Measurements from ENCODE around the gene MEIOB.
"Not testable (repeated sequence)": the region's sequence is repeated elsewhere in the genome, so short reads cannot be mapped to it uniquely, and the experiment has no call there.

The MEIOB gene

GRCh38 chr16:1871974-1872635, at the start of gene MEIOB:
MEIOB (minus strand) TSS chr16:1872164; CDS start chr16:1868175, 3,989 bp downstream.
- peak; percentile 39 for DNase-seq

- DNase-seq: no peak
Observed at GRCh38 chr16:1920727-1921171, 48.8 kb upstream of the MEIOB start.

- DNase-seq: not testable (repeated sequence)
Observed at GRCh38 chr16:1920122-1920521, 48.2 kb upstream of the MEIOB start.

- no peak for DNase-seq
Observed at GRCh38 chr16:1919327-1919998, 47.5 kb upstream of the MEIOB start.

GRCh38 chr16:1918351-1919326, 46.7 kb upstream of the MEIOB start, which contains the start of gene HS3ST6:
HS3ST6 (minus strand) TSS chr16:1918415; CDS start chr16:1918323, 92 bp downstream.
- no peak for DNase-seq

GRCh38 chr16:1917665-1918350, 45.8 kb upstream of the MEIOB start:
- DNase-seq: no peak

GRCh38 chr16:1917056-1917664, 45.2 kb upstream of the MEIOB start:
- no peak for DNase-seq

- DNase-seq: no peak
Observed at GRCh38 chr16:1916640-1916990, 44.7 kb upstream of the MEIOB start.

GRCh38 chr16:1915732-1916639, 44.0 kb upstream of the MEIOB start:
- DNase-seq: no peak

GRCh38 chr16:1914988-1915387, 43.0 kb upstream of the MEIOB start:
- no peak for DNase-seq

- DNase-seq: no peak
Observed at GRCh38 chr16:1914084-1914608, 42.2 kb upstream of the MEIOB start.

GRCh38 chr16:1913327-1914083, 41.5 kb upstream of the MEIOB start:
- DNase-seq: no peak

GRCh38 chr16:1912215-1912543, 40.2 kb upstream of the MEIOB start:
- DNase-seq: no peak

- DNase-seq: no peak
Observed at GRCh38 chr16:1911467-1912214, 39.7 kb upstream of the MEIOB start.

- no peak for DNase-seq
Observed at GRCh38 chr16:1909561-1910231, 37.7 kb upstream of the MEIOB start.

- no peak for DNase-seq
Observed at GRCh38 chr16:1908983-1909382, 37.0 kb upstream of the MEIOB start.

GRCh38 chr16:1908184-1908583, 36.2 kb upstream of the MEIOB start:
- DNase-seq: no peak

- DNase-seq: no peak
Observed at GRCh38 chr16:1907226-1907860, 35.4 kb upstream of the MEIOB start.

GRCh38 chr16:1906846-1907165, 34.8 kb upstream of the MEIOB start:
- no peak for DNase-seq

Measured in stimulated activated CD4-positive, alpha-beta T cell treated with anti-CD3 and anti-CD28 coated beads, Interleukin-12 subunit alpha, Interleukin-12 subunit beta, amount 100 ng/mL, for 4 hours (primary cell).